GM23338 (cell line): ENCODE measurements around the gene SERPINE2. TPM values are rescaled to one million over a fixed set of nuclear protein-coding genes. Genes with fewer than 3 reads are reported as not detected.
A peak's percentile ranks its signal among the peaks of the same experiment; 100 is the strongest.

Source experiments
- ATAC-seq: fragments of 200-7000 bp; cut with Tn5 transposase; 3 replicates; pipeline ENCODE4 v1.9.1; 2020
- DNase-seq: peaks from one replicate; pipeline ENCODE4 v3.0.0-alpha.2; 2015; ENCODE audit warnings: low spot score
- H2AFZ ChIP-seq: fragments of 200-600 bp; sonication (generic); 2 replicates; pipeline ENCODE4 v1.8.0; 2016; ENCODE audit warnings: antibody characterized with exemption, mild to moderate bottlenecking, moderate library complexity
- H3F3A ChIP-seq: fragments of 200-600 bp; sonication (generic); replicated peaks from 2 replicates; pipeline ENCODE4 v1.8.0; 2017; ENCODE audit warnings: antibody characterized with exemption, mixed run types, low read depth
- H3K27ac ChIP-seq: fragments of 200-600 bp; sonication (generic); 2 replicates; pipeline ENCODE4 v1.6.1; 2016; ENCODE audit warnings: low read depth
- H3K27me3 ChIP-seq: fragments of 200-600 bp; sonication (generic); 2 replicates; pipeline ENCODE4 v1.8.0; 2016; ENCODE audit warnings: mild to moderate bottlenecking, mixed run types, moderate library complexity; ENCODE audit not compliant: insufficient read depth
- H3K36me3 ChIP-seq: fragments of 200-600 bp; sonication (generic); 2 replicates; pipeline ENCODE4 v1.8.0; 2016; ENCODE audit warnings: mild to moderate bottlenecking; ENCODE audit not compliant: insufficient read depth
- H3K4me1 ChIP-seq: fragments of 200-600 bp; sonication (generic); 2 replicates; pipeline ENCODE4 v1.8.0; 2016; ENCODE audit warnings: mild to moderate bottlenecking, moderate library complexity; ENCODE audit not compliant: insufficient read depth
- H3K4me2 ChIP-seq: fragments of 200-600 bp; sonication (generic); 2 replicates; pipeline ENCODE4 v1.7.1; 2017; ENCODE audit warnings: mixed run types
- H3K4me3 ChIP-seq: fragments of 200-600 bp; sonication (generic); 2 replicates; pipeline ENCODE4 v1.6.1; 2016; ENCODE audit warnings: mixed run types
- H3K79me2 ChIP-seq: fragments of 200-600 bp; sonication (generic); replicated peaks from 2 replicates; pipeline ENCODE4 v1.8.0; 2017; ENCODE audit warnings: mild to moderate bottlenecking; ENCODE audit not compliant: insufficient read depth
- H3K9me2 ChIP-seq: fragments of 200-600 bp; sonication (generic); 2 replicates; pipeline ENCODE4 v1.8.0; 2017; ENCODE audit not compliant: insufficient read depth
- H4K20me1 ChIP-seq: fragments of 200-600 bp; sonication (generic); replicated peaks from 2 replicates; pipeline ENCODE4 v1.8.0; 2017; ENCODE audit warnings: mild to moderate bottlenecking; ENCODE audit not compliant: insufficient read depth
- H3K27ac Mint-ChIP-seq: 2 replicates; pipeline ENCODE4 v1.8.0; 2020; ENCODE audit warnings: inconsistent platforms, mild to moderate bottlenecking, moderate library complexity, mixed read lengths
- H3K27me3 Mint-ChIP-seq: 3 replicates; pipeline ENCODE4 v1.8.0; 2022; ENCODE audit warnings: low read depth, mild to moderate bottlenecking, moderate library complexity, mixed read lengths, inconsistent platforms; ENCODE audit not compliant: insufficient read depth, poor library complexity
- H3K36me3 Mint-ChIP-seq: 3 replicates; pipeline ENCODE4 v1.8.0; 2021; ENCODE audit warnings: low read depth, mild to moderate bottlenecking, inconsistent platforms, moderate library complexity, mixed read lengths
- H3K4me1 Mint-ChIP-seq: 3 replicates; pipeline ENCODE4 v1.8.0; 2020; ENCODE audit warnings: mild to moderate bottlenecking, inconsistent platforms, mixed read lengths
- H3K4me3 Mint-ChIP-seq: 3 replicates; pipeline ENCODE4 v1.8.0; 2021; ENCODE audit warnings: moderate library complexity, mild to moderate bottlenecking, inconsistent platforms, mixed read lengths
- H3K9me3 Mint-ChIP-seq: 3 replicates; pipeline ENCODE4 v1.8.0; 2020; ENCODE audit warnings: moderate library complexity, mild to moderate bottlenecking, inconsistent platforms, mixed read lengths
- CREB1 ChIP-seq: fragments of 250-450 bp; sonication (Bioruptor Pico); IDR thresholded peaks from 2 replicates; pipeline ENCODE4 v1.5.0; 2020; ENCODE audit warnings: low read depth, mild to moderate bottlenecking, moderate library complexity
- CTCF ChIP-seq, 2 experiments: fragments of 200-600 bp in 1 of 2; sonication (generic) in 1 of 2; conservative IDR thresholded peaks; 2 replicates each; pipeline versions ENCODE4 v1.5.1 to v1.6.1; 2016 to 2017; ENCODE audit warnings: antibody characterized with exemption in 2 of 2, low read depth in 2 of 2, mild to moderate bottlenecking in 2 of 2, moderate library complexity in 1 of 2
- ETS1 ChIP-seq: IDR thresholded peaks from 2 replicates; pipeline ENCODE4 v1.6.1; 2016; ENCODE audit warnings: antibody characterized with exemption
- EZH2 ChIP-seq: fragments of 200-600 bp; sonication (generic); IDR thresholded peaks from one replicate; pipeline ENCODE4 v1.8.0; 2017; ENCODE audit warnings: antibody characterized with exemption, mild to moderate bottlenecking, low read depth; ENCODE audit not compliant: unreplicated experiment
- EZH2phosphoT487 ChIP-seq: fragments of 200-600 bp; sonication (generic); IDR thresholded peaks from one replicate; pipeline ENCODE4 v1.8.1; 2018; ENCODE audit warnings: antibody characterized with exemption; ENCODE audit not compliant: unreplicated experiment
- JUNB ChIP-seq: IDR thresholded peaks from one replicate; pipeline ENCODE4 v1.6.1; 2016; ENCODE audit warnings: antibody characterized with exemption; ENCODE audit not compliant: unreplicated experiment
- NANOG ChIP-seq: IDR thresholded peaks from 2 replicates; pipeline ENCODE4 v1.6.1; 2016; ENCODE audit warnings: antibody characterized with exemption, borderline replicate concordance
- POLR2AphosphoS5 ChIP-seq: IDR thresholded peaks from 2 replicates; pipeline ENCODE4 v1.6.1; 2016; ENCODE audit warnings: antibody characterized with exemption, low read depth
- REST ChIP-seq: IDR thresholded peaks from one replicate; pipeline ENCODE4 v1.6.1; 2018; ENCODE audit warnings: antibody characterized with exemption; ENCODE audit not compliant: unreplicated experiment
- STAT1 ChIP-seq: IDR thresholded peaks from one replicate; pipeline ENCODE4 v1.6.1; 2016; ENCODE audit warnings: antibody characterized with exemption; ENCODE audit not compliant: unreplicated experiment
- ZNF114 ChIP-seq: fragments of 250-450 bp; sonication (Bioruptor Pico); IDR thresholded peaks from 2 replicates; pipeline ENCODE4 v1.5.0; 2020; ENCODE audit warnings: mild to moderate bottlenecking, moderate library complexity
- ZNF331 ChIP-seq: fragments of 250-450 bp; sonication (Bioruptor Pico); IDR thresholded peaks from 2 replicates; pipeline ENCODE4 v1.5.0; 2020; ENCODE audit warnings: low read depth, mild to moderate bottlenecking, moderate library complexity
- ZNF462 ChIP-seq: fragments of 250-450 bp; sonication (Bioruptor Pico); IDR thresholded peaks from 2 replicates; pipeline ENCODE4 v1.5.0; 2020; ENCODE audit warnings: mild to moderate bottlenecking, moderate library complexity
- polyA plus RNA-seq: library from polyadenylated mRNA; unstranded; fragments of >200 nt; fragmentation: Nextera tagmentation; extraction: Ambion mirVana; gene quantifications from 2 replicates; pipeline ENCODE4 v1.2.1, GENCODE V29; 2016
- total RNA-seq: library from RNA; depleted of rRNA; stranded (reverse); fragments of >200 nt; shearing (Covaris generic); gene quantifications from 2 replicates; pipeline ENCODE4 v1.2.3, GENCODE V29; 2014

SERPINE2 gene
- total and polyA plus RNA-seq, 2 experiments from 2014 or later, result 38.6 to 44.2 TPM

GRCh38 chr2:223943561-223944008 lies 95.5 kb downstream of the SERPINE2 start:
- no peaks in the 10 kb centered on the region for H3K9me2 ChIP-seq
- H3K36me3 ChIP-seq, result no peaks in the 10 kb centered on the region
- no peak overlapping the region for H2AFZ ChIP-seq
- Mint-ChIP-seq H3K9me3 (peaks cover 3% of the 10 kb centered on the region; the same call in 1 of the 3 replicates), H3K4me1 (peaks cover 42% of the 10 kb centered on the region), H3K36me3 (peaks cover 23% of the 10 kb centered on the region), H3K27ac (no peak overlapping the region), H3K4me3 (peak overlapping the region; percentile 96), H3K27me3 (peaks cover 9% of the 10 kb centered on the region)
- H3K27me3 ChIP-seq, result no peaks in the 10 kb centered on the region
- H3K79me2 ChIP-seq, result peaks cover 69% of the 10 kb centered on the region
- peak overlapping the region; percentile 95 for H3K4me3 ChIP-seq
- H3K27ac ChIP-seq, result peak overlapping the region; percentile 81; the same call in 1 of the 2 replicates
- DNase-seq, result no peak
- ATAC-seq, result no peak
- H4K20me1 ChIP-seq, result peaks cover 10% of the 10 kb centered on the region; the same call in 1 of the 2 replicates
- H3F3A ChIP-seq, result no peaks in the 10 kb centered on the region
- H3K4me1 ChIP-seq, result peaks cover 62% of the 10 kb centered on the region
- H3K4me2 ChIP-seq, result peak overlapping the region; percentile 98
- TF ChIP-seq POLR2AphosphoS5 (no peak), EZH2 (no peak), ETS1 (no peak), ZNF462 (CRISPR knock-in tag) (no peak), ZNF114 (CRISPR knock-in tag) (no peak), CTCF (conservative IDR thresholded peaks at IDR 0.05; ENCODE audit: low read depth in 2 of 2) (no peak), ZNF331 (CRISPR knock-in tag) (no peak), EZH2phosphoT487 (no peak), STAT1 (no peak), CREB1 (CRISPR knock-in tag) (no peak), JUNB (no peak), NANOG (no peak), REST (no peak)
